DOHH2 (cell line): ENCODE data around the gene A2M.

Experiments used
- H3F3A ChIP-seq: fragments of 200-600 bp; sonication (generic), shearing (Covaris generic); 2 replicates; pipeline ENCODE4 v1.6.0; 2016; ENCODE audit warnings: antibody characterized with exemption, mild to moderate bottlenecking; ENCODE audit not compliant: control insufficient read depth, insufficient read depth
- H3K27ac ChIP-seq: fragments of 200-600 bp; sonication (generic); 2 replicates; pipeline ENCODE4 v1.5.1; 2014; ENCODE audit warnings: low read depth, mild to moderate bottlenecking, low read length, moderate library complexity
- H3K27me3 ChIP-seq: fragments of 200-600 bp; sonication (generic); 2 replicates; pipeline ENCODE4 v1.6.1; 2014; ENCODE audit warnings: mild to moderate bottlenecking, low read length, mixed read lengths; ENCODE audit not compliant: control insufficient read depth
- H3K36me3 ChIP-seq: fragments of 200-600 bp; sonication (generic); 2 replicates; pipeline ENCODE4 v1.6.1; 2014; ENCODE audit warnings: mild to moderate bottlenecking, low read length, moderate library complexity, mixed read lengths; ENCODE audit not compliant: control insufficient read depth
- H3K4me1 ChIP-seq: fragments of 200-600 bp; sonication (generic); 2 replicates; pipeline ENCODE4 v1.6.1; 2014; ENCODE audit warnings: mild to moderate bottlenecking, low read length, mixed read lengths; ENCODE audit not compliant: control insufficient read depth
- H3K4me2 ChIP-seq: fragments of 200-600 bp; sonication (generic); 2 replicates; pipeline ENCODE4 v1.6.0; 2014; ENCODE audit warnings: mild to moderate bottlenecking, low read length, moderate library complexity
- H3K4me3 ChIP-seq: fragments of 200-600 bp; sonication (generic); 2 replicates; pipeline ENCODE4 v1.5.1; 2014; ENCODE audit warnings: mild to moderate bottlenecking, low read length, mixed read lengths
- H3K79me2 ChIP-seq: fragments of 200-600 bp; sonication (generic); 2 replicates; pipeline ENCODE4 v1.6.1; 2014; ENCODE audit warnings: mild to moderate bottlenecking, low read length, mixed read lengths; ENCODE audit not compliant: control insufficient read depth
- H3K9me2 ChIP-seq: fragments of 200-600 bp; sonication (generic); replicated peaks from 2 replicates; pipeline ENCODE4 v1.6.1; 2014; ENCODE audit warnings: mild to moderate bottlenecking, low read length, mixed read lengths; ENCODE audit not compliant: control insufficient read depth
- H3K9me3 ChIP-seq: fragments of 200-600 bp; sonication (generic); 2 replicates; pipeline ENCODE4 v1.6.1; 2014; ENCODE audit warnings: antibody characterized with exemption, low read length, mixed read lengths; ENCODE audit not compliant: control insufficient read depth, insufficient read depth
- H4K20me1 ChIP-seq: fragments of 200-600 bp; sonication (generic); 2 replicates; pipeline ENCODE4 v1.6.0; 2014; ENCODE audit warnings: low read depth, mild to moderate bottlenecking, antibody characterized with exemption, low read length, moderate library complexity; ENCODE audit not compliant: control insufficient read depth, insufficient read depth
- CTCF ChIP-seq: fragments of 200-600 bp; sonication (generic); IDR thresholded peaks from one replicate; pipeline ENCODE4 v1.5.1; 2014; ENCODE audit warnings: antibody characterized with exemption, mild to moderate bottlenecking, low read depth, low read length; ENCODE audit not compliant: poor library complexity, severe bottlenecking
- EZH2phosphoT487 ChIP-seq: fragments of 200-600 bp; sonication (generic); IDR thresholded peaks from 2 replicates; pipeline ENCODE4 v1.6.1; 2017; ENCODE audit warnings: borderline replicate concordance, mild to moderate bottlenecking, antibody characterized with exemption, low read length, moderate library complexity, mixed read lengths

A2M gene

GRCh38 chr12:9066755-9067423 lies 48.8 kb downstream of the A2M start:
- H3K4me3 ChIP-seq: no peak overlapping the region
- no peaks in the 10 kb centered on the region for H3F3A ChIP-seq
- H3K27ac ChIP-seq: no peak overlapping the region
- 0 out of 2 replicates have a peak, but pooled peaks cover 2% of the 10 kb centered on the region for H3K27me3 ChIP-seq
- no peaks in the 10 kb centered on the region for H4K20me1 ChIP-seq
- no peaks in the 10 kb centered on the region for H3K4me1 ChIP-seq
- H3K9me2 ChIP-seq: no peaks in the 10 kb centered on the region
- peaks cover 10% of the 10 kb centered on the region for H3K9me3 ChIP-seq
- no peak overlapping the region for H3K4me2 ChIP-seq
- no peaks in the 10 kb centered on the region for H3K79me2 ChIP-seq
- H3K36me3 ChIP-seq: no peaks in the 10 kb centered on the region
- TF ChIP-seq CTCF (no peak), EZH2phosphoT487 (no peak)

- H3K4me2 ChIP-seq: no peak overlapping the region
- H3K4me3 ChIP-seq: no peak overlapping the region
- H3F3A ChIP-seq: no peaks in the 10 kb centered on the region
- no peaks in the 10 kb centered on the region for H3K9me2 ChIP-seq
- no peak overlapping the region for H3K27ac ChIP-seq
- H3K27me3 ChIP-seq: 0 out of 2 replicates have a peak, but pooled peaks cover 2% of the 10 kb centered on the region
- H3K79me2 ChIP-seq: no peaks in the 10 kb centered on the region
- no peaks in the 10 kb centered on the region for H3K4me1 ChIP-seq
- H4K20me1 ChIP-seq: no peaks in the 10 kb centered on the region
- TF ChIP-seq CTCF: no peak
- no peak for TF ChIP-seq EZH2phosphoT487
- no peaks in the 10 kb centered on the region for H3K36me3 ChIP-seq
- H3K9me3 ChIP-seq: peaks cover 10% of the 10 kb centered on the region
Measured at GRCh38 chr12:9066183-9066623, 49.5 kb downstream of the A2M start.

- no peak overlapping the region for H3K4me3 ChIP-seq
- H3K36me3 ChIP-seq: no peaks in the 10 kb centered on the region
- no peaks in the 10 kb centered on the region for H3K9me2 ChIP-seq
- H3K9me3 ChIP-seq: peaks cover 10% of the 10 kb centered on the region
- no peaks in the 10 kb centered on the region for H4K20me1 ChIP-seq
- no peak overlapping the region for H3K27ac ChIP-seq
- H3K79me2 ChIP-seq: no peaks in the 10 kb centered on the region
- H3K27me3 ChIP-seq: 0 out of 2 replicates have a peak, but pooled peaks cover 2% of the 10 kb centered on the region
- TF ChIP-seq EZH2phosphoT487 (no peak), CTCF (no peak)
- H3K4me1 ChIP-seq: no peaks in the 10 kb centered on the region
- no peaks in the 10 kb centered on the region for H3F3A ChIP-seq
- H3K4me2 ChIP-seq: no peak overlapping the region
Measured at GRCh38 chr12:9065607-9065856, 50.2 kb downstream of the A2M start.
